ENCODE measurements around the gene NUMB.

- TF ChIP-seq GATA2 (IDR thresholded peaks at IDR 0.05; ENCODE audit: low read depth, low read length) (no peak), GATA3 (IDR thresholded peaks at IDR 0.05; ENCODE audit: low read depth, low read length) (no peak)
Observed at GRCh38 chr14:73265721-73266046, 192.7 kb downstream of the NUMB start.
